B cell (primary cell): ENCODE data around the gene POU2F2. TPM values are rescaled to one million over a fixed set of nuclear protein-coding genes. Genes with fewer than 3 reads are reported as not detected.

Source experiments
- ATAC-seq: fragments of 200-7000 bp; cut with Tn5 transposase; one replicate; pipeline ENCODE4 v1.10.0; 2021; ENCODE audit warnings: low read depth, mild to moderate bottlenecking, moderate number of reproducible peaks, moderate library complexity
- CTCF ChIA-PET: fragments of 350-600 bp; sonication (Branson Sonifier 250); formaldehyde crosslinking; loops from one replicate; lab custom pipeline; 2021; ENCODE audit warnings: antibody characterized with exemption, inconsistent platforms; lab: Charles Lee
- POLR2A ChIA-PET: fragments of 350-600 bp; sonication (Branson Sonifier 250); formaldehyde crosslinking; loops from one replicate; lab custom pipeline; 2021; ENCODE audit warnings: antibody characterized with exemption; lab: Charles Lee
- DNase-seq: peaks from one replicate; pipeline ENCODE4 v3.0.0; 2013
- H2AFZ ChIP-seq: 2 replicates; pipeline ENCODE4 v1.6.1; 2012; ENCODE audit warnings: mild to moderate bottlenecking, low read depth, low read length; ENCODE audit not compliant: insufficient read depth, poor library complexity, severe bottlenecking
- H3K27ac ChIP-seq, 2 donors: 1 replicate in 1 of 2; 2 replicates in 1 of 2; pipeline ENCODE4 v1.5.1; 2012 to 2013; ENCODE audit warnings: low read length in 2 of 2, mild to moderate bottlenecking in 2 of 2, moderate library complexity in 1 of 2
- H3K27me3 ChIP-seq, 4 experiments: fragments of 200-600 bp in 1 of 4; sonication (generic) in 1 of 4; replicated peaks in 1 of 4; 1 replicate in 2 of 4; 2 replicates in 2 of 4; pipeline versions ENCODE4 v1.6.1 to v1.7.0; 2013 to 2016; ENCODE audit warnings: low read length in 3 of 4, mild to moderate bottlenecking in 2 of 4, mixed read lengths in 1 of 4, moderate library complexity in 1 of 4; ENCODE audit not compliant: insufficient read depth in 4 of 4, control insufficient read depth in 3 of 4; ENCODE audit errors: control extremely low read depth in 1 of 4
- H3K36me3 ChIP-seq, 2 experiments: replicated peaks in 1 of 2; 1 replicate in 1 of 2; 2 replicates in 1 of 2; pipeline versions ENCODE4 v1.6.1 to v1.7.1; 2013; ENCODE audit warnings: low read length in 1 of 2; ENCODE audit not compliant: insufficient read depth in 2 of 2, control insufficient read depth in 1 of 2; ENCODE audit errors: control extremely low read depth in 1 of 2, extremely low read depth in 1 of 2
- H3K4me1 ChIP-seq, 2 donors: fragments of 200-600 bp in 1 of 2; sonication (generic) in 1 of 2; 1 replicate in 1 of 2; 2 replicates in 1 of 2; pipeline versions ENCODE4 v1.5.1 to v1.6.1; 2013 to 2017; ENCODE audit warnings: low read length in 2 of 2; ENCODE audit not compliant: control insufficient read depth in 2 of 2, insufficient read depth in 2 of 2
- H3K4me2 ChIP-seq: replicated peaks from 2 replicates; pipeline ENCODE3; 2012; ENCODE audit warnings: mild to moderate bottlenecking, low read depth, low read length; ENCODE audit not compliant: poor library complexity, severe bottlenecking
- H3K4me3 ChIP-seq, 5 experiments: fragments of 200-600 bp in 1 of 5; sonication (generic) in 1 of 5; 1 replicate in 3 of 5; 2 replicates in 2 of 5; pipeline versions ENCODE4 v1.5.1 to v1.7.0; 2011 to 2016; ENCODE audit warnings: low read length in 4 of 5, mild to moderate bottlenecking in 4 of 5, low read depth in 2 of 5, control low read depth in 1 of 5, moderate library complexity in 1 of 5; ENCODE audit not compliant: insufficient read depth in 1 of 5; ENCODE audit errors: control extremely low read depth in 1 of 5, extremely low read depth in 1 of 5
- H3K79me2 ChIP-seq: fragments of 200-600 bp; sonication (generic); one replicate; pipeline ENCODE4 v1.6.0; 2016; ENCODE audit warnings: low read length; ENCODE audit not compliant: control insufficient read depth, insufficient read depth
- H3K9ac ChIP-seq: fragments of 200-600 bp; sonication (generic); 2 replicates; pipeline ENCODE4 v1.6.1; 2017; ENCODE audit warnings: mild to moderate bottlenecking, low read length, moderate library complexity
- H3K9me3 ChIP-seq, 3 donors: one replicate each; pipeline versions ENCODE4 v1.6.1 to v1.7.1; 2013; ENCODE audit warnings: low read length in 2 of 3; ENCODE audit not compliant: control insufficient read depth in 2 of 3, insufficient read depth in 1 of 3; ENCODE audit errors: control extremely low read depth in 1 of 3
- H4K20me1 ChIP-seq: 2 replicates; pipeline ENCODE4 v1.6.0; 2012; ENCODE audit warnings: mild to moderate bottlenecking, low read length; ENCODE audit not compliant: insufficient read depth, control insufficient read depth, poor library complexity, severe bottlenecking
- H3K27ac Mint-ChIP-seq: one replicate; pipeline ENCODE4 v1.8.0; 2021; ENCODE audit warnings: mixed read lengths
- H3K27me3 Mint-ChIP-seq: one replicate; pipeline ENCODE4 v1.8.0; 2021; ENCODE audit warnings: mixed read lengths
- H3K4me1 Mint-ChIP-seq: one replicate; pipeline ENCODE4 v1.8.0; 2021; ENCODE audit warnings: mixed read lengths
- H3K4me3 Mint-ChIP-seq: one replicate; pipeline ENCODE4 v1.8.0; 2021; ENCODE audit warnings: mixed read lengths
- H3K9me3 Mint-ChIP-seq: one replicate; pipeline ENCODE4 v1.8.0; 2022; ENCODE audit warnings: mixed read lengths; ENCODE audit not compliant: insufficient read depth
- CTCF ChIP-seq: fragments of 200-600 bp; IDR thresholded peaks from one replicate; pipeline ENCODE4 v1.8.0; 2022; ENCODE audit warnings: antibody characterized with exemption, mild to moderate bottlenecking
- EZH2 ChIP-seq: IDR thresholded peaks from 2 replicates; pipeline ENCODE4 v1.6.1; 2012; ENCODE audit warnings: borderline replicate concordance, low read depth, mild to moderate bottlenecking, moderate library complexity, low read length; ENCODE audit not compliant: insufficient read depth, poor library complexity, severe bottlenecking
- WGBS: methylation state at CpG from one replicate; pipeline ENCODE4 v1.1.5; 2013; ENCODE audit warnings: missing lambda C conversion rate; ENCODE audit not compliant: insufficient coverage; 5-methylcytosine and 5-hydroxymethylcytosine counted together
- intact Hi-C: fragments of 100-400 bp; cut with micrococcal nuclease; formaldehyde crosslinking; loops from one replicate; pipeline ENCODE4 v1.10.0; 2022
- polyA plus RNA-seq: library from polyadenylated mRNA; depleted of rRNA; stranded (reverse); fragments of >200 nt; gene quantifications from 2 replicates; pipeline ENCODE4 v1.2.3, GENCODE V29; 2012
- total RNA-seq, 2 donors: library from RNA; stranded (reverse); fragments of 120-200 nt in 1 of 2; gene quantifications; 1 replicate in 1 of 2; 2 replicates in 1 of 2; pipeline versions ENCODE4 v1.2.3 to v1.2.4, GENCODE V29; 2013 to 2022

The POU2F2 gene
- total and polyA plus RNA-seq, 2 donors (not counting 1 experiment from before 2014, with no cell fraction given): 152 to 170 TPM

GRCh38 chr19:42121656-42122069 is 10.6 kb downstream of the POU2F2 start:
- H3K4me2 ChIP-seq: peak overlapping the region; percentile 90
- H3K79me2 ChIP-seq: peaks cover 49% of the 10 kb centered on the region
- ChIA-PET CTCF (interaction anchor here (1.4 to 19.4 kb wide), 5 partner anchors 10 to 279 kb away, joined by 3 to 419 read pairs (median 6); partner anchors contain the start of gene POU2F2), POLR2A (interaction anchor here (1.1 to 1.8 kb wide), 3 partner anchors 11 to 95 kb away, joined by 3 to 5 read pairs (median 3); partner anchors contain the start of gene POU2F2)
- Mint-ChIP-seq H3K27ac (peak overlapping the region; percentile 96), H3K4me1 (peaks cover 90% of the 10 kb centered on the region), H3K9me3 (no peaks in the 10 kb centered on the region), H3K27me3 (no peaks in the 10 kb centered on the region), H3K4me3 (peak overlapping the region; percentile 87)
- H3K36me3 ChIP-seq: peaks cover 0 to 70% of the 10 kb centered on the region in 2 experiments
- intact Hi-C loops: loop anchor here (1.0 kb wide), 2 partner anchors 7 to 8 kb away; no protein-coding TSS in a partner anchor
- H3K9ac ChIP-seq: peak overlapping the region; percentile 61
- TF ChIP-seq CTCF: no peak
- TF ChIP-seq EZH2: no peak
- peaks cover 87 to 100% of the 10 kb centered on the region in 2 donors for H3K4me1 ChIP-seq
- peak; percentile 82 for ATAC-seq
- DNase-seq: peak; percentile 81
- peak overlapping the region; percentile 93 to 96 for H3K27ac ChIP-seq
- peaks cover 27% of the 10 kb centered on the region for H4K20me1 ChIP-seq
- no peaks in the 10 kb centered on the region for H3K27me3 ChIP-seq
- 2% methylated on average over 3 of the region's 8 CpGs for WGBS
- no peaks in the 10 kb centered on the region for H3K9me3 ChIP-seq
- no peak overlapping the region for H2AFZ ChIP-seq
- peak overlapping the region in 4 of 5 experiments; percentile 30 to 62 (median 45) for H3K4me3 ChIP-seq

GRCh38 chr19:42121036-42121621 is 11.1 kb downstream of the POU2F2 start:
- peak; percentile 6 for ATAC-seq
- WGBS: 33% methylated on average over 1 of the region's 5 CpGs
- H3K9me3 ChIP-seq: no peaks in the 10 kb centered on the region
- DNase-seq: no peak
- ChIA-PET POLR2A (interaction anchor here (1.1 to 1.8 kb wide), 5 partner anchors 8 to 95 kb away, joined by 3 to 6 read pairs (median 3); partner anchors contain the start of gene POU2F2), CTCF (interaction anchor here (1.4 to 19.4 kb wide), 6 partner anchors 8 to 280 kb away, joined by 3 to 419 read pairs (median 8); partner anchors contain the start of gene POU2F2)
- no peaks in the 10 kb centered on the region for H3K9me3 Mint-ChIP-seq
- peaks cover 90% of the 10 kb centered on the region for H3K4me1 Mint-ChIP-seq
- H4K20me1 ChIP-seq: peaks cover 27% of the 10 kb centered on the region
- H3K9ac ChIP-seq: peak overlapping the region; percentile 61
- H3K27ac Mint-ChIP-seq: peak overlapping the region; percentile 96
- no peak overlapping the region for H2AFZ ChIP-seq
- peak overlapping the region in 2 of 5 experiments; percentile 43 to 62 for H3K4me3 ChIP-seq
- H3K79me2 ChIP-seq: peaks cover 44% of the 10 kb centered on the region
- TF ChIP-seq CTCF (no peak), EZH2 (no peak)
- peaks cover 87 to 100% of the 10 kb centered on the region in 2 donors for H3K4me1 ChIP-seq
- H3K4me3 Mint-ChIP-seq: peak overlapping the region; percentile 87
- peaks cover 0 to 72% of the 10 kb centered on the region in 2 experiments for H3K36me3 ChIP-seq
- no peaks in the 10 kb centered on the region for H3K27me3 Mint-ChIP-seq
- H3K27ac ChIP-seq: peak overlapping the region; percentile 93 to 96
- intact Hi-C loops: loop anchor here (1.0 kb wide), 1 partner anchor 8 kb away; no protein-coding TSS in a partner anchor
- H3K4me2 ChIP-seq: peak overlapping the region; percentile 90
- no peaks in the 10 kb centered on the region for H3K27me3 ChIP-seq
